HG03439 (cell line): ENCODE results near the gene LRP3.

Experiments
- ATAC-seq: cut with Tn5 transposase; IDR thresholded peaks from one replicate; pipeline ENCODE4 v1.9.1; 2021; ENCODE audit warnings: mild to moderate bottlenecking, moderate library complexity; ENCODE audit not compliant: unreplicated experiment

The LRP3 gene

DNA sequence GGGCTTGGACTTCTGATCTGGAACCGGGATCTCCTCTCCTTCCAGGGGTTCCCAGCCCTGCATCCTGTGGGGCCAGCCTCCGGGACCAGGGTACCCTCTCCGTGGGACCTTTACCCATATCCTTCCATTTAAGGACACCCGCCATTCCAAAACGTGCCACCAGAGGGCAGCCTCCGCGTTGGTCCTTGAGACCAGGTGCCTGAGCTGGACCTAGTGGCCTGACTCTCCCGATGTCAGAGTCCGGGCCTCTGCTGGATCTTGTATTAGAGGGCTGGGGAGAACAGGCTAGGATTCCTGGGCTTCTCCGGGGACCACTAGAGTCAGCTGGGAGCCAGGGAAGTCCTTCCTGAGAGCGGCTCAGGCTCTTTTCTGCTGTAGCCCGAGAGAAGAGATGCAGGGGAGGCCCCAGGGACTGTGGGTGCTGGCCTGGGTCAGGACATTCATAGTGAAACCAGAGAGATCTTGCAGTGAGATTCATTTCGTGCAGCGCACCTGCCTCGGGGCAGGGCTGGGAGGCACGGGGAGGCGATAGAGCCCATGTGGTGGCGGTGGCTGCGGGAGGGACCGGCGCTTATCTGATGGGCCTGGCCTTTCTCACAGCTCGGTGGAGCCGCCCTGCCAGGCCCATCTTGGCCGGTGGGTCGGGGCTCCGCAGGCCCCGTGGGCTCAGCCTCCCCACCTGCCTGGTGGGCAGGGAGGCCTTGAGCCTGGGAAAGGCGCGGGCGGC lies 41.3 kb downstream of the LRP3 start:
- ATAC-seq = peak; percentile 94

- ATAC-seq = no peak
Observed at GRCh38 chr19:33235996-33236350, 41.8 kb downstream of the LRP3 start.

- ATAC-seq = no peak
Observed at GRCh38 chr19:33236696-33237390, 42.7 kb downstream of the LRP3 start.

GRCh38 chr19:33238481-33239149 lies 44.5 kb downstream of the LRP3 start:
- no peak for ATAC-seq

- ATAC-seq = no peak
Observed at GRCh38 chr19:33239223-33239975, 45.3 kb downstream of the LRP3 start.

DNA sequence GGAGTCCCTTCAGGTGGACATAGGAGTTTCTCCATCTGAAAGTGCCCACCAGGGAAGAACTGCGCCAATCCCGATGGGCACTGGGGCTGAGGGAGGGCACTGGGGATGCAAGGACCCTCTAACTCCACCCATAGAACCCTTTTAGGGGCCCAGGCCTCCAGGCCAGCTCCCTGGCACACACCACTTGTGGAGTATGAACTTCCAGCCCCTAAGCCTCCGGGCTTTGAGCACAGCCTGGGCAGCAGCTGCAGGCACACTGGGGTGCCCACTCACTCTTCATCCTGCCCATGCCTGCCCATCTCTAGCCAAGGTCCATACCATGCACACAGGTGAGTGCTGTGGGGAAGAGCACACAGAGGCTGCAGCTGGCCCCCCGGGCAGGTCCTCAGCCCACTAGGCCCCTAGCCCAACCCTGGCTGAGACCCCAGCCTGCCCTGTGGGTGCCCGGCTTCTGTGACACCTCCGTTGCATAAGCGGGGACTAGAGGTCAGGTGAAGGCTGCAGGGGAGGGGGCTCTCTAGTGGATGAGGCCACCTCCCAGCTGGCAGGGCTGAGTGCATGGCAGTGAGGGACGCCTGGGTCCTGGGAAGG lies 46.1 kb downstream of the LRP3 start:
- ATAC-seq = no peak

- ATAC-seq = no peak
Observed at GRCh38 chr19:33241091-33241529, 47.0 kb downstream of the LRP3 start.

DNA sequence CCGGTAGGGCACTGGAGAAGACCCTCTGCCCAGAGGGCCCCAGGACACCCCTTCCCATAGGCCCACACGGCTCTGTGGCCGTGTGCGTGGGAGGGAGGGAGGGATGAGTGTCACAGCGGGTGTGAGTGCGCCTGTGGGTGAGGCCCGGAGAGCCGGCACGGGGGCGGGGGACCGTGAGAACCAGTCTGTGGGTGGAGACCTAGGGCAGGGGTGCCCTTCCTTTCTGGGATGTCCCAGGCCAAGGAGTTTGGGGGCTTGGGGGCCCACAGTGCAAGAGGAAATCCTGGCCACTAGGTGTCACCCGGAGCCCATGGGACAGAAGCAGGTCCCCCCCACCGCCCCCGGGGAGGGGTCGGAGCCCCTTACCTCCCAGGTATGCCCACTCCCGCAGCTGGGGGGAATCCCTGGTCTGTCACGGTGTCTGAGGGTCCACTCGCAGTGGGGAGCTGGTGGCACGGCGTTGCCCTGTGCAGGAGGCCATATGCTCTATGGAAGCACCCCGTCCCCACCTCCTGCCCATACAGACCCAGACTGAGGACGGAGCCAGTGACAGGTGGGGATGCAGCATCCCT lies 47.5 kb downstream of the LRP3 start:
- no peak for ATAC-seq

GRCh38 chr19:33242131-33242530 lies 48.0 kb downstream of the LRP3 start:
- ATAC-seq = no peak

GRCh38 chr19:33242911-33243310 lies 48.8 kb downstream of the LRP3 start:
- no peak for ATAC-seq

DNA sequence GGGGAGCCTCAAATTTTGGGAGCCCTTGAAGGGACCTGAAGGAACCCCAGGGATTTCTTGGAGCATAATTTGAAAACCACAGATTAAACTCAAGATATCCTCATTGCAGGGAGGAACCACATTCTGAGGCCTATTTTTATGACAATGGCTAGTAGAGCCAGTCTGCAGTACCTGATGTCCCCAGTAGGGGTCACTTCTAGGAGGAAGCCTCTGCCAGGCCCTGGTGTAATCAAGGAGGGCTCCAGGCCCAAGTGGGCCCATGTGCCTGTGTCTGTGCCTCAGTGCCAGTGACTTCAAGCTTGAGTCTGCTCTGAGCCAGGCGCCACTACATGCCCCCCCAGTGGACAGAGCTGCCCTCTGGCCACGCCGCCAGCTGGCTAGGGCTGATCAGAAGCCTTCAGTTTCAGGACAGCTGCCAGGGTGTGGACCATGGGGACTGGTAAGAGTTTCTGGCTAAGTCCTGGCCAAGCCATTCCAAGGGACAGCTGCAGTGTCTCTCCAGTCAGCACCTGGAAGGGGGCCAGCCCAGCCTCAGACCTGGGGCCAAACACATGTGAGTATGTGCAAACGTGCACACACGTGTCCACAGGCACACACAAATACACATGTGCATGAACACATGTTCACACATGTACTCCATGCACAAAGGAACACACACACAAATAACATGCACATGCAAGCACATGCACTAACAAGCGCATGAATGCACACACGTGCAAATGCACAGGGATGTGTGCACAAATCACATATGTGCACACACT lies 52.0 kb downstream of the LRP3 start:
- no peak for ATAC-seq

- ATAC-seq = no peak
Observed at GRCh38 chr19:33246709-33247440, 52.7 kb downstream of the LRP3 start.

DNA sequence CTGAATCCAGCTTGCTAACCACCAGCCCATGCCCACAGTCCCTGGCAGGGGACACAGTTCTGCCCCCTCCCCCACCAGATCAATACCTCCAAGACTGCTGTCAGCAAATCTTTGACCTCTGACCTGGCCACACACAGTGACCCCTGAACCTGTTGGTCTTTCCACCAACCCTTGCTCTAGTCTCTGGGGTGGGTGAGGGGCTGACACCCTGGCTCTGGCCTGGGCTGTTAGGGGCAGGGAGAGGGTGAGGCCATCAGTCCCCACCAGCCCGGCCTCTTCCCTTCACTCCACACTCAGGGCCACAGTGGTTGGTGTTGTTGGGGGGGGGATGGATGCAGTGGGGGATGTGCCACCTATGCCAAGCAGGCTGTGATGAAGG lies 53.3 kb downstream of the LRP3 start:
- ATAC-seq = no peak

GRCh38 chr19:33248104-33248503 lies 54.0 kb downstream of the LRP3 start:
- no peak for ATAC-seq

DNA sequence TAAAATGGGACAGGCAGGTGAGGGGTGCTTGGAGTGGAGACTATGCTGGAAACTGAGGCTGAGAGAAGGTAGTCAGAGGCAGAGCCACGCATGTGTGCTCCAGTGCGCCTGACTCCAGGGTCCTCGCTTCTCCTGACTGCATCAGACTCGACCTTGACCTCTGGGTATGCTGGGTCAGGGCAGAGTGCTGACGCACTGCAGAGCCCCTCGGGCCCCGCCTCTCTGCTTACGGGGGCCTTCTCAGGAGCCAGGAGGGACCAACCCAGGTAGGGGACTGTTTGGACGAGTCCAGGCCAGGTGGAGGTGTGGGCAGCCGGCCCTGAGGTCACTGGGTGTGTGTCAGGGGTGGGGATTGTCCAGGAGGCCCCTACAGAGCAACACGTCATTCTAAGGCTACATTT lies 54.4 kb downstream of the LRP3 start:
- ATAC-seq = no peak

- ATAC-seq = no peak
Observed at GRCh38 chr19:33248954-33249613, 55.0 kb downstream of the LRP3 start.

DNA sequence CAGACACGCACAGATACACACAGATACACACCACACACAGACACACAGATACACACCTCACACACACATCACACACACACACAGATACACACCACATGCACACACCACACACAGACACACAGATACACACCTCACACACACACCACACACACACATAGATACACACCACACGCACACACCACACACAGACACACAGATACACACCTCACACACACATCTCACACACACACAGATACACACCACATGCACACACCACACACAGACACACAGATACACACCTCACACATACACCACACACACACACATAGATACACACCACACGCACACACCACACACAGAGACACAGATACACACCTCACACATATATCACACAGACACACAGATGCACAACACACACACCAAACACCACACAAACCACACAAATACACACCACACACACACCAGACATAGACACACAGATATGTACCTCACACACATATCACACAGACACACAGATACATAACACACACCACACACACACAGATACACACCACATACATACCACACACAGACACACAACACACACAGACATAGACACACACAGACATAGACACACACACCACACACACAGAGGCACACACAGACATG lies 55.7 kb downstream of the LRP3 start:
- no peak for ATAC-seq

DNA sequence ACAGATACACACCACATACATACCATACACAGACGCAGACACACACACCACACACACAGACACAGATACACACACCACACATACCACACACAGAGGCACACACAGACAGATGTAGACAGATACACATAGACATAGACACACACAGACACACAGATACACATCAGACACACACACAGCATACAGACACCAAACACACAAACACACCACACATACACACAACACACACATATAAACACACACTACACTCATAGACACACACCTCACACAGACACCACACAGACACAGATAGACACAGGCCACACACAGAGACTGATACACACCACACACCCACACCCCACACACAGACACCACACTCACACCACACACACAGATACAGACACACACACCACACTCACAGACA lies 56.4 kb downstream of the LRP3 start:
- no peak for ATAC-seq
